Upper lobe of left lung (tissue), 6 donors: Measurements from ENCODE around the gene PXDN. TPM values are rescaled to one million over a fixed set of nuclear protein-coding genes. Genes with fewer than 3 reads are reported as not detected.
A peak's percentile ranks its signal among the peaks of the same experiment; 100 is the strongest.

Source experiments
- ATAC-seq, 2 donors: fragments of 200-7000 bp; cut with Tn5 transposase; one replicate each; pipeline ENCODE4 v1.9.1; 2022; ENCODE audit warnings: mild to moderate bottlenecking in 2 of 2, moderate library complexity in 2 of 2; ENCODE audit not compliant: low FRiP score in 2 of 2
- DNase-seq, 2 donors: peaks; one replicate each; pipeline ENCODE4 v3.0.0-alpha.2; 2019 to 2020
- H3K27ac ChIP-seq, 4 donors: fragments of 200-600 bp; sonication (generic); one replicate each; pipeline ENCODE4 v1.5.1; 2016 to 2019
- H3K27me3 ChIP-seq, 4 donors: fragments of 200-600 bp; sonication (generic); one replicate each; pipeline ENCODE4 v1.5.1; 2017 to 2019
- H3K36me3 ChIP-seq, 4 donors: fragments of 200-600 bp; sonication (generic); one replicate each; pipeline ENCODE4 v1.5.1; 2016 to 2019
- H3K4me1 ChIP-seq, 4 donors: fragments of 200-600 bp; sonication (generic); one replicate each; pipeline ENCODE4 v1.5.1; 2018 to 2019
- H3K4me3 ChIP-seq, 4 donors: fragments of 200-600 bp; sonication (generic); one replicate each; pipeline ENCODE4 v1.5.1; 2017 to 2019; ENCODE audit warnings: mild to moderate bottlenecking in 2 of 4, moderate library complexity in 1 of 4
- H3K9me3 ChIP-seq, 4 donors: fragments of 200-600 bp; sonication (generic); one replicate each; pipeline ENCODE4 v1.5.1; 2018 to 2019
- EP300 ChIP-seq, 4 donors: sonication (generic); formaldehyde crosslinking; IDR thresholded peaks; one replicate each; pipeline ENCODE4 v1.5.1; 2017; ENCODE audit warnings: antibody characterized with exemption in 4 of 4, control low read depth in 2 of 4
- POLR2A ChIP-seq, 4 donors: fragments of 450-650 bp; IDR thresholded peaks; one replicate each; pipeline ENCODE4 v1.5.1; 2016 to 2017; ENCODE audit warnings: antibody characterized with exemption in 4 of 4, mild to moderate bottlenecking in 2 of 4
- POLR2AphosphoS5 ChIP-seq, 2 donors: sonication (generic); formaldehyde crosslinking; IDR thresholded peaks; one replicate each; pipeline ENCODE4 v1.5.1; 2017; ENCODE audit warnings: antibody characterized with exemption in 2 of 2
- WGBS, 2 donors: methylation state at CpG; one replicate each; pipeline ENCODE4 v1.1.5; 2017 to 2018; 5-methylcytosine and 5-hydroxymethylcytosine counted together
- total RNA-seq, 6 donors: library from RNA; depleted of rRNA in 4 of 6; stranded (reverse); fragments of >200 nt in 4 of 6; gene quantifications; one replicate each; pipeline versions ENCODE4 v1.1.0 to v1.2.1, GENCODE V29; 2016 to 2021
- TF ChIP-seq, protein P1 (sequence below), 6 experiments: fragments of 450-650 bp in 4 of 6; fragments of 200-600 bp in 2 of 6; sonication (generic) in 2 of 6; IDR thresholded peaks; one replicate each; pipeline ENCODE4 v1.5.1; 2016 to 2019; ENCODE audit warnings: antibody characterized with exemption in 6 of 6
- donor health status: DM: no; HTN: no; CAD: no; lungs with moderate emphysema.
- donor health status: DM: no; HTN: yes; CAD: no; lungs with severe emphysema.

The PXDN gene
- total RNA-seq, 6 donors from 2014 or later: 20.8 to 65.6 (median 38.5) TPM

DNA sequence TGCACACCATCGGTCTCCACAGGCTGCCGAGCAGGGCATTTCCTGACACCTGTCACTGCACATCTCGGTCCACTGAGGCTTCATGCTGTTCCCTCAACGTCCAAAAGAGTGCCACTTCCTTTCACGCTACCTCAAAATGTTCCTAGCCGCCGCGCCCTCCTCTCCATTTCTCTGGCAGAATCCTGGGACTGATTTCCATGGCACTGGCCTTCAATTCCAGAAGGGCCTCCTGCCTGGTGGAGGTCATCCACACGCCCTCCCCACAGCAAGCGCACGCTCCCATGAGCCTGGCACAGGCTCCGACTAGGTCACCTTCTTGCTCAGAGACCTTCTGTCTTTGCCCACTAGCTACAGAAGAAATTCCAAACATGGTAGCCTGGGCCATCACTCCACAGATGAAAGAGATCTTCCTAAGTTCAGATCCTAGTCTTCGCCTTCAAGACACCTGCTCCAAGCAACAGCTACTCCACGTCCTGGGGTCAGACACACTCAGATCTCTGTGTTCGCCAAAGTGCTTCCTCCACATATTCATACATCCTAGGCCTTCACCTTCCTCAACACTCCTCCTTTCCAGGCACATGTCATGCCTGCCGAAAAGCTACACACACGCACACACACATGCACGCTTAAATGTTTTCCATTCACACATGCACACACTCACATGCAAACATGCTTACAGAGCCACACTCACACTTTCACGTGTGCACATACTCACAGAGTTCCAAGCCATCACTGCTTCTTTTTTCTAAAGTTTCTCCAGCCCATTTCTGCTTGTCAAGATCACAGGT is 94.0 kb downstream of the PXDN start:
- peaks cover 12 to 30% (median 25%) of the 10 kb centered on the region in 4 donors for H3K4me1 ChIP-seq
- H3K27ac ChIP-seq: peak overlapping the region in 2 of 4 donors; percentile 2 to 4
- ATAC-seq (no peak), DNase-seq (peak in 1 of 2 donors; percentile 16)
- peaks cover 3 to 43% (median 17%) of the 10 kb centered on the region in 4 donors for H3K36me3 ChIP-seq
- WGBS, 2 donors: 87 to 89% methylated on average over 19 of the region's 19 CpGs
- H3K4me3 ChIP-seq: no peak overlapping the region
- no peaks in the 10 kb centered on the region for H3K9me3 ChIP-seq
- TF ChIP-seq POLR2A (IDR thresholded peaks at IDR 0.05): no peak
- no peaks in the 10 kb centered on the region for H3K27me3 ChIP-seq

DNA sequence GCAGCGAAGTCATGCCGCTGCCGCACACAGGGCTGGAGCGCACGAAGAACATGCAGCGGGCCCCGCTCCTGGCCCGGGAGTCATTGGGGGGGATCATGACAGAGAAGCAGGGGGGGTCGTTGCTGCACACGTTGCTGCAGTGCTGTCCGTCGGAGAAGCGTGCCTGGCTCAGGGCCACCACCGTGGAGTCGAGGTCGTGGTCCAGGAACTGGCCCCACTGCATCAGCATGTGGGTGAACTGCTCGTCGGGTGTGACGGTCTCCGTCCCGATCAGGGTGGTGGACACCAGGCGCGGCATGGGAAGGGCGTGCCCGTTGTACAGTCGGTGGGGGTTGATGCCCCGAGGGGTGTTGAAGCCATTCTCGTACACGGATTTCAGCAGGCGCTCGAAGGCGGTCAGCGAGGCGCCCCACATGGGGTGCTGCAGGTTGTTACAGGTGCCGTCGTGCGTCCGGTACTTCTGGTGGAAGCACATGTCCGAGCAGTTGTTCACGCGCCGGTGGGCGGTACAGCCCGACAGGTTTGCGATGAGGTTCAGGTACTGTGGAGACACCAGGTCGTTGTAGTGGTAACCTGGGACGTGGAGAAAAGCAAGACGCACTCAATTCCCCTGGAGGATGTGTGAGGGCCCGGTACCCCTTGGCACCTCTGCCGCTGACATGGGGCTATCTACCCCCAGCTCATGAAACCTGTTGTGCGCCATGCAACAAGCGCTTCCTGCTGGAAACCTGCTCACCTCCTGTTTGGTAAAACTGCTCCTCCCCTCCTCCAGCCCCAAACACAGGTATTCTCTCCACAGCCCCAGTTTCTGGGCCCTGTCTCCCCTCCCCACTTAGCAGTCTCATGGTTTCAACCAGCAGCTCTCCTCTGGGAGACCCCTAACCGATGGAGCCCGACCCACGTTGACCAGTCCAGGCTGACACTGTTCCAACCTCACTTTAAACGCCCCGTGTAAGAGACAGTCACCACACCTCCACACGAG is 94.9 kb downstream of the PXDN start:
- Histone ChIP-seq H3K4me1 (peaks cover 12 to 28% (median 24%) of the 10 kb centered on the region in 4 donors), H3K4me3 (no peak overlapping the region), H3K27ac (no peak overlapping the region), H3K27me3 (no peaks in the 10 kb centered on the region), H3K9me3 (no peaks in the 10 kb centered on the region), H3K36me3 (peaks cover 3 to 46% (median 18%) of the 10 kb centered on the region in 4 donors)
- DNase-seq (peak; percentile 19 to 72), ATAC-seq (no peak)
- 97% methylated on average over 23 to 56 of the region's 58 CpGs for WGBS, 2 donors
- TF ChIP-seq POLR2AphosphoS5 (IDR thresholded peaks at IDR 0.05) (no peak), POLR2A (IDR thresholded peaks at IDR 0.05) (no peak), EP300 (IDR thresholded peaks at IDR 0.05) (no peak)
- TF ChIP-seq, protein P1, sequence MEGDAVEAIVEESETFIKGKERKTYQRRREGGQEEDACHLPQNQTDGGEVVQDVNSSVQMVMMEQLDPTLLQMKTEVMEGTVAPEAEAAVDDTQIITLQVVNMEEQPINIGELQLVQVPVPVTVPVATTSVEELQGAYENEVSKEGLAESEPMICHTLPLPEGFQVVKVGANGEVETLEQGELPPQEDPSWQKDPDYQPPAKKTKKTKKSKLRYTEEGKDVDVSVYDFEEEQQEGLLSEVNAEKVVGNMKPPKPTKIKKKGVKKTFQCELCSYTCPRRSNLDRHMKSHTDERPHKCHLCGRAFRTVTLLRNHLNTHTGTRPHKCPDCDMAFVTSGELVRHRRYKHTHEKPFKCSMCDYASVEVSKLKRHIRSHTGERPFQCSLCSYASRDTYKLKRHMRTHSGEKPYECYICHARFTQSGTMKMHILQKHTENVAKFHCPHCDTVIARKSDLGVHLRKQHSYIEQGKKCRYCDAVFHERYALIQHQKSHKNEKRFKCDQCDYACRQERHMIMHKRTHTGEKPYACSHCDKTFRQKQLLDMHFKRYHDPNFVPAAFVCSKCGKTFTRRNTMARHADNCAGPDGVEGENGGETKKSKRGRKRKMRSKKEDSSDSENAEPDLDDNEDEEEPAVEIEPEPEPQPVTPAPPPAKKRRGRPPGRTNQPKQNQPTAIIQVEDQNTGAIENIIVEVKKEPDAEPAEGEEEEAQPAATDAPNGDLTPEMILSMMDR (IDR thresholded peaks at IDR 0.05): no peak

DNA sequence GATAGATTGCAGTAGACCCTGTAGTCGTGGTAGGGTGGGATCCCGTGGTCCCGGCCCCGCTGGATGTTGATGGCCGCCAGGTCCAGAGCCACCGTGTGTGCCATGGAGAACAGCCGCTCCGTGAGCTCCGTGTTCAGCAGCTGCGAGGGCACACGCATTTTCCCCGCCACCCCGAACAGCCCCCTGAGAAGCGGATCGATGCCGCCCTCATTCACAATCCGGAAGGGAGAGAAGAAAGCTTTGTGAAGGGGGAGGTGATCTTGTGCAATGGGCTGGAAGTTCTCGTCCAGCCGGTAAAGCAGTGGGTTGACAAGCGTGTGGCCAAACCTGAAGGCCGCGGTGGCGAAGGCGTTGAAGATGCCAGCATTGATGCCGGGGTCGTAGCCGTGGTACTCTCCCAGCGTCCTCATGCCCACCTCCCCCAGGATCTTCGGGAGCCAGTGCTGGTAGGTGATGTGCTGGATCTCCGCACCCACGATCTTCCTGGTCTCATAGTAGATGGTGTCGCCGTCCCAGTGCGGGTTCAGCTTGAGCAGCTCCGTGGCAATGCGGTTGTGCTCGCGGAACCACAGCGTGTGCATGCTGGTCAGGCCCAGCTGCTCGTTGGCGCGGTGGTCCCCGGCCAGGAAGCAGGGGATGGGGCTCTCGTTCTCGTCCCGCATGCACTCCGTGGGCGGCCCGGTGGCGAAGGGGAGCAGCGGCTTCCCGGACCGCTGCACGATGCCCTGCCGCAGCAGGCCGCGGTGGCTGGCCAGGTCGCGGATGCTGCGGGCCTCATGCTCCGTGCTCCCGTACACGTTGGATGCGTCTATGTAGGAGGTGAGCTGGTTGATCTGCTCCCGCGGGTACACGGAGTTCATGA is 95.8 kb downstream of the PXDN start:
- ATAC-seq (no peak), DNase-seq (peak; percentile 19 to 82)
- Histone ChIP-seq H3K36me3 (peaks cover 3 to 51% (median 20%) of the 10 kb centered on the region in 4 donors), H3K4me3 (no peak overlapping the region), H3K9me3 (no peaks in the 10 kb centered on the region), H3K4me1 (peaks cover 12 to 24% (median 17%) of the 10 kb centered on the region in 4 donors), H3K27ac (no peak overlapping the region), H3K27me3 (no peaks in the 10 kb centered on the region)
- WGBS, 2 donors: 95 to 96% methylated on average over 58 to 66 of the region's 67 CpGs
- TF ChIP-seq EP300 (IDR thresholded peaks at IDR 0.05) (no peak), POLR2AphosphoS5 (IDR thresholded peaks at IDR 0.05) (no peak), POLR2A (IDR thresholded peaks at IDR 0.05) (no peak)
- TF ChIP-seq, protein P1 (IDR thresholded peaks at IDR 0.05): no peak

DNA sequence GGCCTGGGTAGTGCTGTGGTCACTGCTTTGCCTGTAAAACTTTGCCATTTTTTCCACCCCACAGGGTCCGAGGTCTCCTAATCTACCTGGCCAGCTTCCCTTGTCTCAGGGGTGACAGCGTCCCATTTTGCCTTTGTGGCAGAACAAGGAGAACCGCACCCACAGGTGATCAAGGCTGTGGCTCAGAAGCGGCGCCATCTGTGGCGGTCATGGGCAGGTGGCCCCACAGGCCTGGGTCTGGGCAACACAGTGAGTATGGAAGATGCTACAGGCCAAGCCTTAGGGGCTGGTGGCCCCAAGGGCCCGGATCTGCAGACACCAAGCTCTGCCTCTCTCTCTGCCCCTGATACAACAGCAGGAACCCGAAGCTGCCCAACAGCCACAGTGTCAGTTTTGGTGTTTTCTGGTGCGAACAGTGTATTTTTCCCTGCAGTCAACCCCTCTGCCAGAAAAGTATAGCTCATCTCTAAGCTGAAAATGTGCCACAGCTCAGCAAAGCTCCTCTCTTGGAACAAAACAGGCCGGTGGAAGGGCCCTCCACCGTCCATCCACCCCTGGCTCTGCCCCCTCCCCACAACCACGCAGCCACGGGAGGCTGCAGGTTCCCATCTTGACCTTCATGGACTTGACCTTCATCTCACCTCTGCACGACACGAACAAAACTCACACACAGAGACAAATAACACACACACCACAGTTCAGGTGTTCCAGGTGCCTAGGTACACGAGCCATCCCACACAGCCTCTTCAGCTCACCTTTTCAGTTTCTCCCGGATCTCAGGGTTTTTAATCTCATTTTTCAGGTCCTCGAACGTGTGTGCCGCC is 96.7 kb downstream of the PXDN start:
- peaks cover 7 to 15% (median 10%) of the 10 kb centered on the region in 4 donors for H3K4me1 ChIP-seq
- DNase-seq (peak; percentile 19 to 38), ATAC-seq (no peak)
- H3K27me3 ChIP-seq: no peaks in the 10 kb centered on the region
- no peak overlapping the region for H3K27ac ChIP-seq
- H3K4me3 ChIP-seq: no peak overlapping the region
- 85 to 87% methylated on average over 20 of the region's 20 CpGs for WGBS, 2 donors
- no peak for TF ChIP-seq EP300 (IDR thresholded peaks at IDR 0.05)
- TF ChIP-seq POLR2A (IDR thresholded peaks at IDR 0.05): no peak
- TF ChIP-seq, protein P1 (IDR thresholded peaks at IDR 0.05): no peak
- no peak for TF ChIP-seq POLR2AphosphoS5 (IDR thresholded peaks at IDR 0.05)
- no peaks in the 10 kb centered on the region for H3K9me3 ChIP-seq
- peaks cover 3 to 56% (median 20%) of the 10 kb centered on the region in 4 donors for H3K36me3 ChIP-seq
